Liver (tissue), 9 donors: ENCODE results near the gene ATXN1. TPM values are rescaled to one million over a fixed set of nuclear protein-coding genes. Genes with fewer than 3 reads are reported as not detected.

ENCODE experiments used
- DNase-seq: peaks from one replicate; pipeline ENCODE4 v3.0.0-alpha.2; 2017; ENCODE audit warnings: low spot score
- H3K27ac ChIP-seq, 2 donors: one replicate each; pipeline ENCODE4 v1.7.0; 2013; ENCODE audit warnings: inconsistent platforms in 2 of 2, low read length in 2 of 2, control low read depth in 1 of 2, low read depth in 1 of 2, mild to moderate bottlenecking in 1 of 2
- H3K27me3 ChIP-seq, 4 donors: one replicate each; pipeline versions ENCODE4 v1.6.1 to v1.7.0; 2013; ENCODE audit warnings: low read length in 3 of 4, inconsistent platforms in 1 of 4, mild to moderate bottlenecking in 1 of 4, moderate library complexity in 1 of 4; ENCODE audit not compliant: control insufficient read depth in 4 of 4, insufficient read depth in 4 of 4
- H3K36me3 ChIP-seq, 4 donors: one replicate each; pipeline versions ENCODE4 v1.6.1 to v1.7.0; 2013; ENCODE audit warnings: low read length in 3 of 4, mild to moderate bottlenecking in 3 of 4, low read depth in 1 of 4, moderate library complexity in 1 of 4; ENCODE audit not compliant: control insufficient read depth in 4 of 4, insufficient read depth in 3 of 4
- H3K4me1 ChIP-seq, 4 donors: one replicate each; pipeline versions ENCODE4 v1.6.1 to v1.7.0; 2013; ENCODE audit warnings: low read length in 3 of 4, mild to moderate bottlenecking in 3 of 4, moderate library complexity in 1 of 4; ENCODE audit not compliant: control insufficient read depth in 4 of 4, insufficient read depth in 4 of 4
- H3K4me3 ChIP-seq, 3 donors: one replicate each; pipeline versions ENCODE4 v1.6.1 to v1.7.0; 2013; ENCODE audit warnings: low read length in 3 of 3, control low read depth in 1 of 3, low read depth in 1 of 3, mild to moderate bottlenecking in 1 of 3
- H3K9ac ChIP-seq, 2 donors: one replicate each; pipeline ENCODE4 v1.7.0; 2013; ENCODE audit warnings: low read length in 2 of 2, mild to moderate bottlenecking in 2 of 2, moderate library complexity in 2 of 2, control low read depth in 1 of 2, low read depth in 1 of 2
- H3K9me3 ChIP-seq, 4 donors: one replicate each; pipeline versions ENCODE4 v1.6.1 to v1.7.0; 2013; ENCODE audit warnings: low read length in 3 of 4; ENCODE audit not compliant: control insufficient read depth in 4 of 4
- EGR1 ChIP-seq, 2 donors: IDR thresholded peaks; 2 replicates each; pipeline ENCODE4 v1.6.1; 2016 to 2018; ENCODE audit warnings: antibody characterized with exemption in 2 of 2, low read depth in 2 of 2
- FOXA1 ChIP-seq: IDR thresholded peaks from 2 replicates; pipeline ENCODE4 v1.6.1; 2016; ENCODE audit warnings: antibody characterized with exemption
- FOXA2 ChIP-seq: IDR thresholded peaks from 2 replicates; pipeline ENCODE4 v1.6.1; 2016; ENCODE audit warnings: antibody characterized with exemption
- HNF4A ChIP-seq, 2 donors: conservative IDR thresholded peaks; 2 replicates each; pipeline ENCODE4 v1.6.1; 2016; ENCODE audit warnings: antibody characterized with exemption in 2 of 2, mild to moderate bottlenecking in 2 of 2
- HNF4G ChIP-seq: IDR thresholded peaks from 2 replicates; pipeline ENCODE4 v1.6.1; 2016; ENCODE audit warnings: antibody characterized with exemption
- JUND ChIP-seq, 2 donors: IDR thresholded peaks; 2 replicates each; pipeline ENCODE4 v1.6.1; 2016; ENCODE audit warnings: antibody characterized with exemption in 2 of 2
- NR2F2 ChIP-seq: IDR thresholded peaks from 2 replicates; pipeline ENCODE4 v1.6.1; 2016; ENCODE audit warnings: antibody characterized with exemption
- RAD21 ChIP-seq, 2 donors: IDR thresholded peaks; 2 replicates each; pipeline ENCODE4 v1.6.1; 2016; ENCODE audit warnings: antibody characterized with exemption in 2 of 2, mild to moderate bottlenecking in 2 of 2
- RXRA ChIP-seq, 2 donors: IDR thresholded peaks; 2 replicates each; pipeline ENCODE4 v1.6.1; 2017 to 2018; ENCODE audit warnings: antibody characterized with exemption in 2 of 2, mild to moderate bottlenecking in 1 of 2
- SP1 ChIP-seq: IDR thresholded peaks from 2 replicates; pipeline ENCODE4 v1.6.1; 2018; ENCODE audit warnings: antibody characterized with exemption, mild to moderate bottlenecking
- TAF1 ChIP-seq: conservative IDR thresholded peaks from 2 replicates; pipeline ENCODE4 v1.6.1; 2016; ENCODE audit warnings: antibody characterized with exemption, mild to moderate bottlenecking
- YY1 ChIP-seq: IDR thresholded peaks from 2 replicates; pipeline ENCODE4 v1.6.1; 2016; ENCODE audit warnings: antibody characterized with exemption, mild to moderate bottlenecking
- WGBS: extraction: QIAGEN DNeasy Blood & Tissue Kit; methylation state at CpG from one replicate; pipeline ENCODE4 v1.1.7; 2013; 5-methylcytosine and 5-hydroxymethylcytosine counted together
- polyA plus RNA-seq, 2 donors: library from polyadenylated mRNA; stranded (reverse) in 1 of 2; unstranded in 1 of 2; fragments of 200-250 nt in 1 of 2; fragments of >200 nt in 1 of 2; fragmentation: Nextera tagmentation in 1 of 2; extraction: Ambion mirVana in 1 of 2; gene quantifications; one replicate each; pipeline versions ENCODE4 v1.2.1 to v1.2.3, GENCODE V29; 2013 to 2015
- total RNA-seq, 2 donors: library from RNA; depleted of rRNA; stranded (reverse); fragments of >200 nt; gene quantifications; one replicate each; pipeline ENCODE4 v1.2.3, GENCODE V29; 2014
- TF ChIP-seq, protein P1 (sequence below): fragments of 150-350 bp; IDR thresholded peaks from 2 replicates; pipeline ENCODE4 v1.5.1; 2017; ENCODE audit warnings: improper control_type of control experiment, low read depth, low read length; ENCODE audit not compliant: missing input control
- TF ChIP-seq, protein P2 (sequence below): IDR thresholded peaks from 2 replicates; pipeline ENCODE4 v1.6.1; 2016; ENCODE audit warnings: antibody characterized with exemption, mild to moderate bottlenecking
- TF ChIP-seq, protein P3 (sequence below): IDR thresholded peaks from 2 replicates; pipeline ENCODE4 v1.6.1; 2016; ENCODE audit warnings: antibody characterized with exemption
- TF ChIP-seq, protein P4 (sequence below): IDR thresholded peaks from 2 replicates; pipeline ENCODE4 v1.6.1; 2016; ENCODE audit warnings: antibody characterized with exemption
- TF ChIP-seq, protein P5 (sequence below): IDR thresholded peaks from 2 replicates; pipeline ENCODE4 v1.6.1; 2016; ENCODE audit warnings: antibody characterized with exemption
- donor health status: healthy.
- donor health status: healthy.
- donor health status: healthy.
- donor health status: healthy.
- donor health status: healthy.

Gene ATXN1
- total and polyA plus RNA-seq, 4 donors, result 4.3 to 29.7 (median 8.2) TPM

DNA sequence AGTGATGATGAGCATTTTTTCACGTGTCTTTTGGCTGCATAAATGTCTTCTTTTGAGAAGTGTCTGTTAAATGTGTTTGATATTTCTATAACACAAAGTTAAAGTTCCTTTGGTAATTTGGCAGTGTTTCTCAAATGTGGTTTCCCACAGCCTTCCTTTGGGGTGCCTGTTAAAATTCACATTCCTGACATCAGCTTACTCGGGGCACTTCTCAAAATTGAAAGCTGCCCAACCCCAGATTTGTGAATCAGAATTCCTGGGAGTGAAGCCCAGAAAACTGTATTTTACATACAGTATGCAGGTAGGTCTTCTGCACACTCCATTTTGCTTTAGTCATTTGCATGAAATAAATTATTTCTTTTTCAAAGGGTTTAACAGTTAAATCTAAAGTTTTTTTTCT, 315.0 kb downstream of the ATXN1 start:
- H3K27ac ChIP-seq, result no peak overlapping the region
- H3K36me3 ChIP-seq, result no peaks in the 10 kb centered on the region
- no peaks in the 10 kb centered on the region for H3K9me3 ChIP-seq
- DNase-seq, result no peak
- no peaks in the 10 kb centered on the region for H3K27me3 ChIP-seq
- TF ChIP-seq TAF1 (no peak), RXRA (IDR thresholded peaks at IDR 0.05) (no peak), FOXA2 (no peak), YY1 (no peak), JUND (IDR thresholded peaks at IDR 0.05) (no peak), FOXA1 (no peak), HNF4A (conservative IDR thresholded peaks at IDR 0.05) (no peak), RAD21 (IDR thresholded peaks at IDR 0.05) (no peak)
- TF ChIP-seq, protein P1, sequence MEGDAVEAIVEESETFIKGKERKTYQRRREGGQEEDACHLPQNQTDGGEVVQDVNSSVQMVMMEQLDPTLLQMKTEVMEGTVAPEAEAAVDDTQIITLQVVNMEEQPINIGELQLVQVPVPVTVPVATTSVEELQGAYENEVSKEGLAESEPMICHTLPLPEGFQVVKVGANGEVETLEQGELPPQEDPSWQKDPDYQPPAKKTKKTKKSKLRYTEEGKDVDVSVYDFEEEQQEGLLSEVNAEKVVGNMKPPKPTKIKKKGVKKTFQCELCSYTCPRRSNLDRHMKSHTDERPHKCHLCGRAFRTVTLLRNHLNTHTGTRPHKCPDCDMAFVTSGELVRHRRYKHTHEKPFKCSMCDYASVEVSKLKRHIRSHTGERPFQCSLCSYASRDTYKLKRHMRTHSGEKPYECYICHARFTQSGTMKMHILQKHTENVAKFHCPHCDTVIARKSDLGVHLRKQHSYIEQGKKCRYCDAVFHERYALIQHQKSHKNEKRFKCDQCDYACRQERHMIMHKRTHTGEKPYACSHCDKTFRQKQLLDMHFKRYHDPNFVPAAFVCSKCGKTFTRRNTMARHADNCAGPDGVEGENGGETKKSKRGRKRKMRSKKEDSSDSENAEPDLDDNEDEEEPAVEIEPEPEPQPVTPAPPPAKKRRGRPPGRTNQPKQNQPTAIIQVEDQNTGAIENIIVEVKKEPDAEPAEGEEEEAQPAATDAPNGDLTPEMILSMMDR, result no peak
- TF ChIP-seq, protein P2, sequence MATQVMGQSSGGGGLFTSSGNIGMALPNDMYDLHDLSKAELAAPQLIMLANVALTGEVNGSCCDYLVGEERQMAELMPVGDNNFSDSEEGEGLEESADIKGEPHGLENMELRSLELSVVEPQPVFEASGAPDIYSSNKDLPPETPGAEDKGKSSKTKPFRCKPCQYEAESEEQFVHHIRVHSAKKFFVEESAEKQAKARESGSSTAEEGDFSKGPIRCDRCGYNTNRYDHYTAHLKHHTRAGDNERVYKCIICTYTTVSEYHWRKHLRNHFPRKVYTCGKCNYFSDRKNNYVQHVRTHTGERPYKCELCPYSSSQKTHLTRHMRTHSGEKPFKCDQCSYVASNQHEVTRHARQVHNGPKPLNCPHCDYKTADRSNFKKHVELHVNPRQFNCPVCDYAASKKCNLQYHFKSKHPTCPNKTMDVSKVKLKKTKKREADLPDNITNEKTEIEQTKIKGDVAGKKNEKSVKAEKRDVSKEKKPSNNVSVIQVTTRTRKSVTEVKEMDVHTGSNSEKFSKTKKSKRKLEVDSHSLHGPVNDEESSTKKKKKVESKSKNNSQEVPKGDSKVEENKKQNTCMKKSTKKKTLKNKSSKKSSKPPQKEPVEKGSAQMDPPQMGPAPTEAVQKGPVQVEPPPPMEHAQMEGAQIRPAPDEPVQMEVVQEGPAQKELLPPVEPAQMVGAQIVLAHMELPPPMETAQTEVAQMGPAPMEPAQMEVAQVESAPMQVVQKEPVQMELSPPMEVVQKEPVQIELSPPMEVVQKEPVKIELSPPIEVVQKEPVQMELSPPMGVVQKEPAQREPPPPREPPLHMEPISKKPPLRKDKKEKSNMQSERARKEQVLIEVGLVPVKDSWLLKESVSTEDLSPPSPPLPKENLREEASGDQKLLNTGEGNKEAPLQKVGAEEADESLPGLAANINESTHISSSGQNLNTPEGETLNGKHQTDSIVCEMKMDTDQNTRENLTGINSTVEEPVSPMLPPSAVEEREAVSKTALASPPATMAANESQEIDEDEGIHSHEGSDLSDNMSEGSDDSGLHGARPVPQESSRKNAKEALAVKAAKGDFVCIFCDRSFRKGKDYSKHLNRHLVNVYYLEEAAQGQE, result no peak
- WGBS, result 84% methylated on average over 2 of the region's 2 CpGs
- H3K9ac ChIP-seq, result no peak overlapping the region
- H3K4me1 ChIP-seq, result no peaks in the 10 kb centered on the region
- no peak overlapping the region for H3K4me3 ChIP-seq

DNA sequence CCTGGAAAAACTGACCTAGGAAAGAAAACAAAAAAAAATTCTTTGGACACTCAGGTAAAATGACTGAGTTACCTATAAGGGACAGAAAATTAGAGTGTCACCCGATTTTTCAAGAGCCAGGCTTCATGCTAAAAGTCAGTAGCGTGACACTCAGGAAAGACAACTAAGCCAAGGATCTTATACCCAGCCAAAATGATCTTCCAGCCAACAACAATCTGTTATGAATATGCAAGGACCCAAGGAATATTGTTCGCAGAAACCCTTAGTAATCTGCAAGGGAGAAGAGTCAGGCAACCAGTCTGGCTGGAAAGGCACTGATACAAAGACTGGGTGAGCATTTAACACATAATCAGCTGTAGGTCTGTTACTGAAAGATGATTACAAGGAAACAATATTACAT, 319.2 kb downstream of the ATXN1 start:
- H3K9me3 ChIP-seq, result no peaks in the 10 kb centered on the region
- no peak overlapping the region for H3K27ac ChIP-seq
- H3K4me3 ChIP-seq, result no peak overlapping the region
- H3K27me3 ChIP-seq, result no peaks in the 10 kb centered on the region
- WGBS, result 95% methylated on average over 3 of the region's 3 CpGs
- H3K4me1 ChIP-seq, result no peaks in the 10 kb centered on the region
- H3K36me3 ChIP-seq, result peaks cover 0 to 2% (median 0%) of the 10 kb centered on the region in 4 donors
- H3K9ac ChIP-seq, result no peak overlapping the region
- no peak for TF ChIP-seq RXRA (IDR thresholded peaks at IDR 0.05)
- TF ChIP-seq FOXA1, result no peak
- no peak for TF ChIP-seq TAF1
- TF ChIP-seq JUND (IDR thresholded peaks at IDR 0.05), result no peak
- TF ChIP-seq, protein P3, sequence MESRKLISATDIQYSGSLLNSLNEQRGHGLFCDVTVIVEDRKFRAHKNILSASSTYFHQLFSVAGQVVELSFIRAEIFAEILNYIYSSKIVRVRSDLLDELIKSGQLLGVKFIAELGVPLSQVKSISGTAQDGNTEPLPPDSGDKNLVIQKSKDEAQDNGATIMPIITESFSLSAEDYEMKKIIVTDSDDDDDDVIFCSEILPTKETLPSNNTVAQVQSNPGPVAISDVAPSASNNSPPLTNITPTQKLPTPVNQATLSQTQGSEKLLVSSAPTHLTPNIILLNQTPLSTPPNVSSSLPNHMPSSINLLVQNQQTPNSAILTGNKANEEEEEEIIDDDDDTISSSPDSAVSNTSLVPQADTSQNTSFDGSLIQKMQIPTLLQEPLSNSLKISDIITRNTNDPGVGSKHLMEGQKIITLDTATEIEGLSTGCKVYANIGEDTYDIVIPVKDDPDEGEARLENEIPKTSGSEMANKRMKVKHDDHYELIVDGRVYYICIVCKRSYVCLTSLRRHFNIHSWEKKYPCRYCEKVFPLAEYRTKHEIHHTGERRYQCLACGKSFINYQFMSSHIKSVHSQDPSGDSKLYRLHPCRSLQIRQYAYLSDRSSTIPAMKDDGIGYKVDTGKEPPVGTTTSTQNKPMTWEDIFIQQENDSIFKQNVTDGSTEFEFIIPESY, result no peak
- TF ChIP-seq RAD21 (IDR thresholded peaks at IDR 0.05), result no peak
- TF ChIP-seq, protein P4, sequence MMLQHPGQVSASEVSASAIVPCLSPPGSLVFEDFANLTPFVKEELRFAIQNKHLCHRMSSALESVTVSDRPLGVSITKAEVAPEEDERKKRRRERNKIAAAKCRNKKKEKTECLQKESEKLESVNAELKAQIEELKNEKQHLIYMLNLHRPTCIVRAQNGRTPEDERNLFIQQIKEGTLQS, result no peak
- TF ChIP-seq EGR1 (IDR thresholded peaks at IDR 0.05; ENCODE audit: low read depth in 2 of 2), result no peak
- TF ChIP-seq HNF4G, result no peak
- no peak for TF ChIP-seq FOXA2
- no peak for TF ChIP-seq HNF4A (conservative IDR thresholded peaks at IDR 0.05)
- no peak for TF ChIP-seq NR2F2
- TF ChIP-seq SP1, result no peak
- TF ChIP-seq, protein P5, sequence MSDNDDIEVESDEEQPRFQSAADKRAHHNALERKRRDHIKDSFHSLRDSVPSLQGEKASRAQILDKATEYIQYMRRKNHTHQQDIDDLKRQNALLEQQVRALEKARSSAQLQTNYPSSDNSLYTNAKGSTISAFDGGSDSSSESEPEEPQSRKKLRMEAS, result no peak
- no peak for DNase-seq
